Astrocyte (in vitro differentiated cells and primary cell): ENCODE measurements around the gene GLYR1. TPM values are rescaled to one million over a fixed set of nuclear protein-coding genes. Genes with fewer than 3 reads are reported as not detected.

Experiments
- DNase-seq: peaks from one replicate; pipeline ENCODE4 v3.0.0-alpha.2; 2010; ENCODE audit warnings: low read depth
- FAIRE-seq: peaks from 2 replicates; lab custom pipeline; 2011; peaks lifted over from hg19 to GRCh38; lab: Jason Lieb, UNC
- H2AFZ ChIP-seq: 2 replicates; pipeline ENCODE4 v1.6.0; 2012; ENCODE audit warnings: low read depth, low read length, inconsistent platforms
- H3K27ac ChIP-seq: 2 replicates; pipeline ENCODE4 v1.5.1; 2011; ENCODE audit warnings: low read depth, low read length, inconsistent platforms
- H3K27me3 ChIP-seq: 2 replicates; pipeline ENCODE4 v1.6.0; 2011; ENCODE audit warnings: low read length, inconsistent platforms; ENCODE audit not compliant: insufficient read depth
- H3K36me3 ChIP-seq: 2 replicates; pipeline ENCODE4 v1.5.1; 2011; ENCODE audit warnings: low read length, inconsistent platforms; ENCODE audit not compliant: insufficient read depth
- H3K4me1 ChIP-seq: 2 replicates; pipeline ENCODE4 v1.5.1; 2011; ENCODE audit warnings: low read length, inconsistent platforms; ENCODE audit not compliant: insufficient read depth
- H3K4me2 ChIP-seq: 2 replicates; pipeline ENCODE4 v1.6.0; 2012; ENCODE audit warnings: low read length, inconsistent platforms
- H3K4me3 ChIP-seq: 2 replicates; pipeline ENCODE4 v1.5.1; 2011; ENCODE audit warnings: low read depth, mild to moderate bottlenecking, low read length, inconsistent platforms; ENCODE audit not compliant: insufficient read depth
- H3K79me2 ChIP-seq: 2 replicates; pipeline ENCODE4 v1.6.0; 2012; ENCODE audit warnings: mild to moderate bottlenecking, low read length, inconsistent platforms; ENCODE audit not compliant: insufficient read depth
- H3K9ac ChIP-seq: 2 replicates; pipeline ENCODE4 v1.6.0; 2012; ENCODE audit warnings: mild to moderate bottlenecking, low read length, inconsistent platforms
- H3K9me3 ChIP-seq: 2 replicates; pipeline ENCODE4 v1.5.1; 2012; ENCODE audit warnings: low read depth, mild to moderate bottlenecking, low read length, inconsistent platforms; ENCODE audit not compliant: insufficient read depth
- H4K20me1 ChIP-seq: 2 replicates; pipeline ENCODE4 v1.6.0; 2012; ENCODE audit warnings: low read length, inconsistent platforms; ENCODE audit not compliant: insufficient read depth
- H3K27ac Mint-ChIP-seq: one replicate; pipeline ENCODE4 v1.8.0; 2021; ENCODE audit warnings: mild to moderate bottlenecking, mixed read lengths; ENCODE audit not compliant: unreplicated experiment
- H3K27me3 Mint-ChIP-seq: one replicate; pipeline ENCODE4 v1.8.0; 2021; ENCODE audit warnings: low read depth, mixed read lengths; ENCODE audit not compliant: unreplicated experiment
- H3K36me3 Mint-ChIP-seq: one replicate; pipeline ENCODE4 v1.8.0; 2021; ENCODE audit warnings: low read depth, mixed read lengths; ENCODE audit not compliant: unreplicated experiment
- H3K4me1 Mint-ChIP-seq: one replicate; pipeline ENCODE4 v1.8.0; 2021; ENCODE audit warnings: low read depth, mixed read lengths; ENCODE audit not compliant: unreplicated experiment
- H3K4me3 Mint-ChIP-seq: one replicate; pipeline ENCODE4 v1.8.0; 2021; ENCODE audit warnings: mild to moderate bottlenecking, moderate library complexity, mixed read lengths; ENCODE audit not compliant: unreplicated experiment
- H3K9me3 Mint-ChIP-seq: one replicate; pipeline ENCODE4 v1.8.0; 2021; ENCODE audit warnings: mild to moderate bottlenecking, mixed read lengths; ENCODE audit not compliant: unreplicated experiment
- EZH2 ChIP-seq: IDR thresholded peaks from 2 replicates; pipeline ENCODE4 v1.6.1; 2012; ENCODE audit warnings: mild to moderate bottlenecking, low read length, inconsistent platforms; ENCODE audit not compliant: insufficient read depth
- total RNA-seq: library from RNA; stranded (reverse); gene quantifications from 2 replicates; pipeline ENCODE4 v1.2.1, GENCODE V29; 2021
- TF ChIP-seq, protein P1 (sequence below): IDR thresholded peaks from 2 replicates; pipeline ENCODE4 v1.5.1; 2011; ENCODE audit warnings: low read depth, mild to moderate bottlenecking, inconsistent platforms, low read length, moderate library complexity; ENCODE audit not compliant: insufficient read depth

The GLYR1 gene
- total RNA-seq, 1 donor from 2014 or later: 77.8 TPM

GRCh38 chr16:4811773-4812172 is 35.3 kb downstream of the GLYR1 start:
- Histone ChIP-seq H3K9ac (no peak overlapping the region), H3K27ac (no peak overlapping the region), H3K4me2 (no peak overlapping the region), H3K9me3 (no peaks in the 10 kb centered on the region), H3K4me1 (no peaks in the 10 kb centered on the region), H3K36me3 (peaks cover 19% of the 10 kb centered on the region), H3K79me2 (no peaks in the 10 kb centered on the region), H2AFZ (no peak overlapping the region), H4K20me1 (peaks cover 4% of the 10 kb centered on the region), H3K4me3 (no peak overlapping the region), H3K27me3 (no peaks in the 10 kb centered on the region)
- H3K4me1 Mint-ChIP-seq: no peaks in the 10 kb centered on the region
- no peaks in the 10 kb centered on the region for H3K9me3 Mint-ChIP-seq
- no peak overlapping the region for H3K4me3 Mint-ChIP-seq
- TF ChIP-seq, protein P1, sequence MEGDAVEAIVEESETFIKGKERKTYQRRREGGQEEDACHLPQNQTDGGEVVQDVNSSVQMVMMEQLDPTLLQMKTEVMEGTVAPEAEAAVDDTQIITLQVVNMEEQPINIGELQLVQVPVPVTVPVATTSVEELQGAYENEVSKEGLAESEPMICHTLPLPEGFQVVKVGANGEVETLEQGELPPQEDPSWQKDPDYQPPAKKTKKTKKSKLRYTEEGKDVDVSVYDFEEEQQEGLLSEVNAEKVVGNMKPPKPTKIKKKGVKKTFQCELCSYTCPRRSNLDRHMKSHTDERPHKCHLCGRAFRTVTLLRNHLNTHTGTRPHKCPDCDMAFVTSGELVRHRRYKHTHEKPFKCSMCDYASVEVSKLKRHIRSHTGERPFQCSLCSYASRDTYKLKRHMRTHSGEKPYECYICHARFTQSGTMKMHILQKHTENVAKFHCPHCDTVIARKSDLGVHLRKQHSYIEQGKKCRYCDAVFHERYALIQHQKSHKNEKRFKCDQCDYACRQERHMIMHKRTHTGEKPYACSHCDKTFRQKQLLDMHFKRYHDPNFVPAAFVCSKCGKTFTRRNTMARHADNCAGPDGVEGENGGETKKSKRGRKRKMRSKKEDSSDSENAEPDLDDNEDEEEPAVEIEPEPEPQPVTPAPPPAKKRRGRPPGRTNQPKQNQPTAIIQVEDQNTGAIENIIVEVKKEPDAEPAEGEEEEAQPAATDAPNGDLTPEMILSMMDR: no peak
- TF ChIP-seq EZH2: no peak
- DNase-seq (no peak), FAIRE-seq (no peak)
- H3K27me3 Mint-ChIP-seq: no peaks in the 10 kb centered on the region
- H3K36me3 Mint-ChIP-seq: peaks cover 15% of the 10 kb centered on the region
- H3K27ac Mint-ChIP-seq: no peak overlapping the region

DNA sequence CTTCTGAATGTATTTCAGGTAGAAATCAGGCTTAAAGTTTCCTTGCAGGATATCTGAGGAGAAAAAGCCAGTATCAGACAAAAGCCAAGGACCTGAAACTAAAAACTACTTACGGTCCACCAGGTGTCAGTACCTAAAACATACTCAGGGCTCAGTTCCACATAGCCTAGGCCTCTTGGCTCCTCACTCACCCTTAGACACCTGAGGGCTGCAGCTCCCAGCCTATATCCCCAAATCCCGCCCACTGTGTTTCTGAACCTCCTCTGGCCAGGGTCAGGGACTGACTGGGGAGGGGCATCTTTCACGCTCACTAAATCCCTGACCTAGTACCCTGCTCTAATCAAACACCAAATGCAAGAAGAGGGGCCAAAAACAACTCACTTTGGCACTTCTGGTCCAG is 35.8 kb downstream of the GLYR1 start:
- no peak overlapping the region for H3K4me2 ChIP-seq
- Mint-ChIP-seq H3K4me3 (no peak overlapping the region), H3K27me3 (no peaks in the 10 kb centered on the region), H3K9me3 (no peaks in the 10 kb centered on the region), H3K4me1 (no peaks in the 10 kb centered on the region), H3K27ac (no peak overlapping the region), H3K36me3 (peaks cover 15% of the 10 kb centered on the region)
- peaks cover 4% of the 10 kb centered on the region for H4K20me1 ChIP-seq
- H3K9me3 ChIP-seq: no peaks in the 10 kb centered on the region
- H3K27ac ChIP-seq: no peak overlapping the region
- DNase-seq (no peak), FAIRE-seq (no peak)
- no peak overlapping the region for H3K4me3 ChIP-seq
- TF ChIP-seq EZH2: no peak
- TF ChIP-seq, protein P1: no peak
- H3K36me3 ChIP-seq: peaks cover 19% of the 10 kb centered on the region
- H3K79me2 ChIP-seq: no peaks in the 10 kb centered on the region
- no peaks in the 10 kb centered on the region for H3K4me1 ChIP-seq
- H3K27me3 ChIP-seq: no peaks in the 10 kb centered on the region
- no peak overlapping the region for H2AFZ ChIP-seq
- H3K9ac ChIP-seq: no peak overlapping the region

- no peak overlapping the region for H3K27ac ChIP-seq
- H3K27me3 ChIP-seq: no peaks in the 10 kb centered on the region
- FAIRE-seq (no peak), DNase-seq (no peak)
- H3K79me2 ChIP-seq: no peaks in the 10 kb centered on the region
- no peak overlapping the region for H3K4me3 Mint-ChIP-seq
- no peak overlapping the region for H3K4me2 ChIP-seq
- peaks cover 2% of the 10 kb centered on the region for H3K36me3 Mint-ChIP-seq
- H3K36me3 ChIP-seq: peaks cover 12% of the 10 kb centered on the region
- H3K27ac Mint-ChIP-seq: no peak overlapping the region
- H3K4me1 ChIP-seq: peaks cover 9% of the 10 kb centered on the region
- no peak overlapping the region for H2AFZ ChIP-seq
- H4K20me1 ChIP-seq: peaks cover 4% of the 10 kb centered on the region
- H3K4me1 Mint-ChIP-seq: peaks cover 17% of the 10 kb centered on the region
- no peaks in the 10 kb centered on the region for H3K27me3 Mint-ChIP-seq
- TF ChIP-seq, protein P1: no peak
- no peak for TF ChIP-seq EZH2
- H3K9me3 ChIP-seq: no peaks in the 10 kb centered on the region
- H3K9ac ChIP-seq: no peak overlapping the region
- H3K9me3 Mint-ChIP-seq: no peaks in the 10 kb centered on the region
- H3K4me3 ChIP-seq: no peak overlapping the region
Observed at GRCh38 chr16:4806280-4806679, 40.8 kb downstream of the GLYR1 start.
